LoVo (cell line): ENCODE data around the gene SCARB1.

ENCODE experiments used
- DNase-seq: peaks from one replicate; pipeline ENCODE4 v3.0.0-alpha.2; 2016; ENCODE audit warnings: low spot score

Gene SCARB1

GRCh38 chr12:124796303-124796960, 67.2 kb downstream of the SCARB1 start:
- DNase-seq = no peak

DNA sequence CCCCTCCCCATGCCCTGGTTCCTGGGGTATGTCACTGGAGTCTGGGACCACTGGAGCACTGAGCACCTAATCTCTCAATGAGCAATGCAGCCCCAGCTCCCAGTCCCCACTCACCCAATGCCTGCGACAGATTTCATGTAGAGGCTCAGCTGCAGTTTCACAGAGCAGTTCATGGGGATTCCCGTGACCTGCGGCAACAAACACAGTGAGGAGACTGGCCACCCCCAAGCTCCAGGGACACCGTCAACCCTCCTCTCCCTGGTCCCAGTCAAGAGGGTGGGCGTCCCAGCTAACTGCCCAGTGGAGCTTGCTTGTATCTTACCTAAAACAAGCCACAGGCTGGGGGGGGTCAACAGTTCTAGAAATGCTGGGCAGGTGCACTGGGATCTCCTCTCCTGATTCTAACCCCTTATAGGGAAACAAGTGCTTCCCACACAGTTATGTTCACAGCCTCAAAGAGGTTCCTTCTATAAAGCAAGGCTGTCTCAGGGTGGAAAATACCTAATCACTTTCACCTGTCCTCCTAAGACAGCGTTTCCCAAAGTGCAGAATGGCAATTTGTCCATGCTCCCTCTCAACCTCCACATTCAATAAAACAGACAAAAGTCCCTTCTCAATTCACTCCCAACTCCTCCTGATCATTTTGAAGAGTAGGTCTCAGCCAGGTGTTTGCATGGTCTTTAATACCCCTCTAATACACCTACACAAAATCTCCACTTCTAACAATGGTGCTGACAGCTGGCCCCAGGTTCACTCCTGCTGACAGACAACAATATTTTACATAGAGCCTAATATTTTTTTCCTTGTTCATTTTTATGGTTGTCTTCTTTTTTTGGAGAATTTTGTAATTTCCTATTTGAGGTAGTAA, 68.3 kb downstream of the SCARB1 start:
- no peak for DNase-seq

DNA sequence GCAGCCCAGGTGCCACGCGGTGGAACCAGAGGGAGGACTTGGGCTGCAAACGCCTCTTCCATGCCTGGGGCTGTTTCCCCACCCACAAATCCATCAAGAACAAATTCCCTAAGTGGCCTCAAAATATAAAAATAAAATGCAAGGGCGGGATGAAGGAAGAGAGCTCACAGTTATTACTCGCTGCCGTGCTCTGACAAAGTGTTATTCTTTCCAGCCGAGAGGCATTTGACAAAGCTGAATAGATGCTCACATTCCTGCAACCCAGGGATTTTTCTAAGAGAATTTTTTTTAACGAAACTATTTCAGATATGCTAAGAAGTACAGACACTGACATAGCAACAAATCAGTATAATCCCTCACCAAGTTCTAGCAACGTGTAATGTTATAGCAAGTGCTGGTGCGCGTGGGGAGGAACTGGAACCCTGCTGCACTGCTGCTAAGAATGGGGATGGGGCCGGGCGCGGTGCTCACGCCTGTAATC, 70.7 kb downstream of the SCARB1 start:
- no peak for DNase-seq

- DNase-seq = no peak
Observed at GRCh38 chr12:124792156-124792555, 71.5 kb downstream of the SCARB1 start.

- DNase-seq = no peak
Observed at GRCh38 chr12:124790650-124791400, 72.8 kb downstream of the SCARB1 start.

GRCh38 chr12:124788936-124789555, 74.6 kb downstream of the SCARB1 start:
- no peak for DNase-seq

- DNase-seq = no peak
Observed at GRCh38 chr12:124786061-124786964, 77.4 kb downstream of the SCARB1 start.

DNA sequence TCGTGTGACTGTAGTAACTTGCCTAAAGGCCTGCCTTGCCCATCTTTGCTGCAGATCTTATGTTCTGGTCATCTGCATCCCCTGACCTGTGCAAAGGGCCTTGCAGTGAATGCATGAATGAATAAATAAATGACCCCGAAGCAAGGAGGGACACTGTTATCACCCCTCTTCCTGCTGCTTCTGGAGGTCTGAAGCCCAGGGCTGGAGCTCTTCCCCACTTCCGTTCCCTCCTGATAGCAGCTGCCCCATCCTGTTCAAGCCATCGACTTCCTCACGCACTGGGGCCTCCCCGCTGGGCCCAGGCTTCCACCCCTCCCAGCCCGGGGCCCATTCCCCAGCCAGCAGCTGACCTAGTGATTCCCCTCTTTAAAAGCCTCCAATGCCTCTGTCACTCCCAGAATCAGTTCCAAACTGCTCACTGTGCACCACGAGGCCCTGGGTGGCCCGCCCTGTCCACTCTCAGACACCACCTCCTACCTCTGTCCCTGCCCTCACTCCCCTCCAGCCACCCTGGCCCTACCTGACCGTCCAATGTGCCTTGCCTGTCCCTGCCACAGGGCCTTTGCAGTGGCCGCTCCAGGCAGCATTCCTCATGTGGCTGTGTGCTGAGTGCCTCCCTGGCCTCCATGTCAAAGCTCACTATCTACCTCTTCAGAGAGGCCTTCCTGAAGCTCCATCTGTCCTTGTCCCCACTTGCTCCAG, 78.6 kb downstream of the SCARB1 start:
- no peak for DNase-seq

GRCh38 chr12:124783087-124783486, 80.6 kb downstream of the SCARB1 start:
- no peak for DNase-seq

DNA sequence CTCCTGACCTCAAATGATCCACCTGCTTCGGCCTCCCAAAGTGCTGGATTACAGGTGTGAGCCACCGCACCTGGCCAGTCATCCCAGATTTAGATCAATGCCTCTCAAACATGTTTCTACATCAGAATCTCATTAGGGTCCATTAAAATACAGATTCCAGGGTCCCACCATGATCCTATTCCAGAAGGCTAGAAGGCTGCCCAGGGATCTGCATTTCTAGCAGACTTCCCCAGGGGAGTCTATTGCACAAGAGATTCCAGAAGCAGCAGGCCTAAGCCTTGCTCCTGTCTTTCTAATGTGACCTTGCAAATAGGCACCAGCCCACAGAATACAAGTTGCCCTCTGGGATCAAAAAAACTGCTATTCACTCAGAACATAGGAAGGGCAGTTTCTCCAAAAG, 81.5 kb downstream of the SCARB1 start:
- DNase-seq = no peak

DNA sequence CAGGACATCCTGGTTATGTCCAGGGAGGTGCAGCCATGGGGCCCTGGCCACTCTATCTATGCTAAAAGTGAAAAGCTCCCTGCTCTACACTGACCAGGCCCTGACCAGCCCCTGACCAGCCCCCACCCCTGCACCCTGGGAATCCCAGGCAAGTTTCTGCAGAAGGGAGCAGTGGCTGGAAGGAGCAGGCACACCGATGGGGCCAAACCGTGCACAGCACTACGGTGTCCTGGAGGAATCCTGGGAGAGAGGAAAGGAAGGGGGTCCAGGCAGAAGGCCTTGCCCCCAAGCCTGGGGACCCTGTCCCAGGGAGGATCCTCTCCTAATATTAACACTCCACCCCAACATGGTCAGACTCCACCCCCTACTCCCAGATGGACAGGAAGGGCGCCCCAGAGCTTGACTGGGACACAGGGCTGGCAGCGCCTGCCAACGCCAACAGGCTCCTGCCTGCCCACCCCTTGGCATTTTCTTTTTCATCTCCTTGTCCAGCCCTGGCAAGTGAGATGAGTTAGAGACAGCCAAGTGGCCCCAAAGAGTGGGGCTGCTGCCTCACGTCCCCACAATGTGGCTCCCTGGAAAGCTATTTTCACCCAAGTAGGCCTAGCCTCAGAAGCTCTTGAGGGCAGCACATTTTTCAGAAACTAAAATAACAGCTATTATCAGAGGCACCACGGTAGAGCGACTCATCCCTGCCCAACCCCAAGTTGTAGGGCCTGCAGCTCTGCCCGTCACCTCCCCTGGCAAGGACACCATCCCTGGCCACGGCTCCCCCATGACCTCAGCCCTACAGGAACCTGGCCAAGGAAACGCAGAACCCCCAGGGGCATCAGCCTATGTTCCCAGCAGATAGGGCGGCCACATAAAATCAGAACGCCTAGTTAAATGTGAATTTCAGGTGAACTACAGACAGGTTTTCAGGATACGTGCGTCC, 82.6 kb downstream of the SCARB1 start:
- DNase-seq = no peak

DNA sequence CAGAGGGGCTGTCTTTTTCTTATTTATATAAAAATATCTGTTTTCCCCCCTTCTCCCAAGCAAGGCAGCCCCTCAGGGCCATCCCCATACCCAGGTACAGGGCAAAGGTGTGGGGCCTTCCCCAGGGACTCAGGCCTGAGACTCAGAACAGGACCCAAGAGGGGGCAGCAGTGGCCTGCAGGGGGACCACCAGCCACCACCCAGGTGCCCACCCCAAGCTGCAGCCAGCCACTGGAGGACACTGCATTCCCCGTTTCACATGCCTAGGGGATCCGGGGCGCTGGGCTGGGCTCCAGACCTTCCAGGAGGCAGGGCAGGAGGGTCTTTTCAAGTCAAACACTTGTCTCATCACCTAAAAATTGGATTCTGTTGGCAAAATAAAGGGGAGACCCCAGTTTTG, 83.3 kb downstream of the SCARB1 start:
- DNase-seq = no peak

GRCh38 chr12:124779161-124780141, 84.2 kb downstream of the SCARB1 start:
- no peak for DNase-seq

DNA sequence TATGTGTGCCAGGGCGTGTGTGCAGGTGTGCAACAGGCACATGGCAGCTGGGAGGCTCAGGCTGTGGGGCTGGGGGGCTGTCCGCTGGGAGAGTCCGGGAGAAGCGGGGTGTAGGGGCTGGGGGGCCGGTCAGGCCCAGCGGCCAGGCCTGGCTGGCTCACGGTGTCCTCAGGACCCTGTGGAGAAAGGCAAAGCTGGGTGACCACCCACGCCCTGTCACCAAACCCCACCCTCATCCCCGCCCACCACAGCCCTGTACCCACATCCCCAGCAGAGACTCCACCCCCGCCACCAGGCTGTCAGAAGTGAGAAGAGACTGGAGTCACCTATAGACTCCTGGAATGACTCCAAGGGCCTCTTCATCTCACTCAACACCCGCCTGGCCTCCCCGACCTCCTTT, 85.3 kb downstream of the SCARB1 start:
- DNase-seq = no peak

DNA sequence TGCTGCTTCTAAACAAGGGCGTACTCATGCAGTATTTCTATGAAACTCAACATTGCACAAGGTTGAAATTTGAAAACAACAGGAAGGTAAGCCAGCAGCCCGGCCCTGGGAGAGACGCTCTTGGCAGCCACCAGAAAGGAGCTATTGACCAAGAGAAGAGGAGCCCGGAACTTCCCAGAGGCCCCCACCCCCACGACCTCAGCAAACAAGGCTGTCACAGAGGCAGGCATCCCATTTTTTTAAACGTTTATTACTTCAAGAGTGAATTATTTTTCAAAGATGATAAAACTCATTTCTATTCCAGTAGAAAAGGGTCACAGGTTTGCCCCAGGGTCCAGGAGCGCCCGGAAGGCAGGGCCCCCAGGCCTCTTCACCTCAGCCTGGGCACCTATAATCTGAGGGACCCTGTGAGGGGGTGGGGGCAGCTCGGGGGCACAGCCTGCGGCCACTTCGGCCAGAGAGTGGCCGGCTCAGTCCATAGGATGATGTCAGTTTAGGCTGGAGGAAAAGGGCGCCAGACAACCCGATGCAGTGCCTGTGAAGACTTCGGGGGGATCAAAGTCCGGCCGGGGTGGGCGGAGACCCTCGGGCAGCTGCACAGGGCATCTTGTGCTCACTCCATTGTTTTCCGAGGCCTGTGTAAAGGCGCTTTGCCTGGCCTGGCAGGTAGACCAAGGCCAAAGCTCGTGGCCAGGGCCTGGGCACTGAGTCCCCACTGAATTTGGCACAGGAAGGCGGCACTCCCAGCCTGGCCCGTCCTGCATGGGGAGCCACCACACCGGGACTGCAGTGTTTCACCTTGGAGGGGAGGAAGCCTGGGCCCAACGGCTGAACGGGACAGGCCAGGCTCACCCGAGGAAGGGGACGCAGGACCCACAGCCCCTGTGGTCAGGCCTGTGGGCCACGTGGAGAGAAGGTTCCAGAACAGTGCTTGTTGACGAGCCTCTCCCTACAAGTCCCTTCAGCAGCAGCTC, 86.0 kb downstream of the SCARB1 start:
- no peak for DNase-seq

DNA sequence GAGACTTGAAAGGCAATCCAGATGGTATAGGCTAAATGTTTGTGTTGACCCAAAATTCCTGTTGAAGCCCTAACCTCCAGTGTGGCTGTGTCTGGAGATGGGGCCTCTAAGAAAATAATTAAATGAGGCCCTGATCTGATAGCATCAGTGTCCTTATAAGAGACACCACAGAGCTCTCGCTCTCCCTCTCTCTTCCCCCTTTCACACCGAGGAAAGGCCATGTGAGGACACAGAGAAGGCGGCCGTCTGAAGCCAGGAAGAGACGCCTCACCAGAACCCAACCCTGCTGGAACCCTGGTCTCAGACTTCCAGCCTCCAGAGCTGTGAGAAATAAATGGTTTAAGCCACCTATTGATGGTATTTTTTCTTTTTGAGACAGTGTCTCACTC, 87.5 kb downstream of the SCARB1 start:
- no peak for DNase-seq
